Ecto neural progenitor cell (in vitro differentiated cells): ENCODE data around the gene MRM3.
"Not testable (repeated sequence)": the region's sequence is repeated elsewhere in the genome, so short reads cannot be mapped to it uniquely, and the experiment has no call there.

Source experiments
- DNase-seq: peaks from one replicate; pipeline ENCODE4 v3.0.0-alpha.2; 2018; ENCODE audit warnings: low spot score

MRM3 gene

GRCh38 chr17:753418-753817 is 28.7 kb upstream of the MRM3 start:
- DNase-seq: no peak

- not testable (repeated sequence) for DNase-seq
Measured at GRCh38 chr17:755319-755961, 26.7 kb upstream of the MRM3 start.

GRCh38 chr17:756010-756567 is 26.1 kb upstream of the MRM3 start:
- not testable (repeated sequence) for DNase-seq

DNA sequence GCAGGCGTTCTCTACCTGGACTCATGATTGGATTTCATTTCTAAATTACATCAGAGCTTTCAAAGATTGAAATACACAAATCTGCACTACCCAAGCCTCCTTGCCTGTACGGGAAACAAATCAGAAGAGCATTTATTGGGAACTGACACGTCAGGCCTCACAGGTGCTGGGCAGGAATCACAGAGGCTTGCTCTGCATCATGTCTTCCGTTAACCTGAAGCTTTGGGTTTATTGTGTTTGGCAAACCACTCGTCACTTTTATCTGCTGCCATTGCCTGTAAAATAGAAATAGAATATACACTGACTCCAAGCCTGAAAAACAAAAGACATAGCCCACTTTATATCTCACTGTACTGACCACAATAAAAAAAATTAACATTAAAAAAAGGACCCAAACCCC is 22.2 kb upstream of the MRM3 start:
- DNase-seq: no peak

GRCh38 chr17:760371-760770 is 21.8 kb upstream of the MRM3 start:
- DNase-seq: no peak

- DNase-seq: no peak
Measured at GRCh38 chr17:767076-767475, 15.1 kb upstream of the MRM3 start.

DNA sequence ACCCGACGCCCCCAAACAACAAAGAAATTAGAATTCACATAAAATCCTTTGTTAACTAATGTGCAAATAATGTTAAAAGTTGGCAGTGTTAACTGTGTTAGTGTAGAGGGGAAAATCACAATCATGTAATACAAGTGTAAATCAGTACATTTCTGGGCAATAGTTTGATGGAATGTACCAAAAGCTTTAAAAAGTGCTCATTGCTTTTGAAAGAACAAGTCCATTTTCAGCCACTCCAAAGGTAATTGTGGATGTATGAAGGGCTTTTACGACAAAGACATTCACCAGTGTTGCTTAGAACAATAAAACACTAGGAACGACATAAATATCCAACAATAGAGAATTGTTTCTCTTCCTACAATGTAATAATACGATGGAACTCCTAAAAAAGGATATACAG is 9.1 kb upstream of the MRM3 start:
- no peak for DNase-seq

DNA sequence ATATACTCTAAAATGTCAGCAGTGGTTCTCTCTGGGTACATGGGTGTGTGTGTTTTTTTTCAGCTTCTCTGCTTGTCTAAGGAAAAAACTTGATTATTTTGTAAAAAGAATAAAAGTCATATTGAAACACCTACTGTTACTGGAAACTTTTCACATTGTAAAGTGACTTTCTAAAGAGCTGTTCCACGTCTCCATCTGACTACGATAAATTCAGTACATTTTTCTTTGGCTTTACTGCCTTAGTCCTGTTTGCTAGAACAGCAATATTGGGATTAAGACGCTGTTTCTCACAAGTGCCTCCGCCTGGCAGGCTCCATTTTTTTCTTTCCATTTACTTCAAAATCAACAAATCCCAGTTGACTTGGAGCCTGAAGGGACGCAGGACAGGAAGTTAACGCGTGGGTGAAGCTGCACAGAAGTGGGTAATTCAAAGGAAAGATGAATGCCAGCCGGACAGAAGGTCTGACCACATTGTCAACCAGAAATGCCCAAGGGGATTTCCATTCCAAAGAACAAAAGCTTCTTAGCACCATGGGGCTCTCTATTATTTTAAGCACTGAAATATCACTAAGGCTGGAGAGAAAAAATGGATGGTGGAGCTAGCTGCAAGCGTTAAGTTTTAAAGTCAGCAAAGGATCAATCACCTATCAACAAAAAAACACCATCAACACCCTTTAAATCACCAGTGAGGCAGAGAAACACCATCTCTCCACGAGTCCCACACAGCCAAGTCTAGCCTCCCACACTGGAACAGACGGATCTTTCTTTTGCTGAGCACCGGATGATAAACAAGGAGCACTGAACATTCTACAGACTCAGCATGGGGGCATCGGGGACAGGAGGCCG is 8.5 kb upstream of the MRM3 start:
- DNase-seq: no peak

- DNase-seq: no peak
Measured at GRCh38 chr17:774313-774584, 7.9 kb upstream of the MRM3 start.

- DNase-seq: no peak
Measured at GRCh38 chr17:778096-778495, 4.1 kb upstream of the MRM3 start.

GRCh38 chr17:784143-784542 is 2.0 kb downstream of the MRM3 start:
- DNase-seq: no peak

DNA sequence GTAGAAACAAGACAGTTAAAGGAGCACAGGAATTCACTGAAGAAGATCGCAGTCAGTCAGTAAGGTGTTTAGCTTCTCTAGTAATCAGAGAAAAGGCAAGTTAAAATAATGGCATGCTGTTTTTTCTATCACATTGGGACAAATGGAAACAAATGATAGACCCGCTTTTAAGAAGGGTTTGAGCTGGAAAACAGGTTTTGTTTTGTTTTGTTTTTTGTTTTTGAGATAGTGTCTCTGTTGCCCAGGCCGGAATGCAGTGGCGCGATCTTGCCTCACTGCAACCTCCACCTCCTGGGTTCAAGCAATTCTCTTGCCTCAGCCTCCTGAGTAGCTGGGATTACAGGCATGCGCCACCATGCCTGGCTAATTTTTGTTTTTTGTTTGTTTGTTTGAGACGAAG is 3.7 kb downstream of the MRM3 start:
- DNase-seq: not testable (repeated sequence)

- DNase-seq: no peak
Measured at GRCh38 chr17:787641-788221, 5.6 kb downstream of the MRM3 start.

GRCh38 chr17:788551-788950 is 6.4 kb downstream of the MRM3 start:
- DNase-seq: no peak

DNA sequence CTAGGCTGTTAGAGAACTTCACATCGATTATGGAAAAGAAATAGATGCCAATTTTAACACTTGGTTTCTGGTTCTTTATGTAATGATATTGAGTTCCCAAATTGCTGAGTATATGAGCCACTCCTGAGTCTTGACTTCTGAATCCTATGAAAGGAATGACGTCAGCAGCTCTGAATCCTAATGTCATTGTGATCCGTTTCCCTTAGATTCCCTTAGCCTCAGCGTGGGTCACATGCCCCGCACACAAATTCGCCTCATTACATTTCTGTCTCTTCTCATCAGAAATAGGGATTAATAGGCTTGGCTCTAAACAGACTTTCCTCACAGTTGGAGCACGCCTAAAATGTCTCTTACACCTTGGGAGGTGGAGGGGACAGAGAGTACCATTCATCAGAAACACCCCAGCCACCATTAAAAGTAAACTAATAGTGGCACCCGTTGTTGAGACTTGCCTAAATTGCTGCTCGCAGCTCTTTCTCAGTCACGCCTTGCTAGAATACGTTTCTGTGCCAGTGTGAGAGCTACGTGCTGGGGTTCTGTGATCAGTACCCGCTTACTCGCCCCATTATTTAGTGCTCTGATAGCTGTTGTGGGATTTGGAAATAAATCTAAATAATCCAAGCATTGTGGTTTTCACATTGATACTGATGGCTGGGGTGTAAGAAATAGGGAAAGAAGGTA is 7.1 kb downstream of the MRM3 start:
- DNase-seq: no peak

DNA sequence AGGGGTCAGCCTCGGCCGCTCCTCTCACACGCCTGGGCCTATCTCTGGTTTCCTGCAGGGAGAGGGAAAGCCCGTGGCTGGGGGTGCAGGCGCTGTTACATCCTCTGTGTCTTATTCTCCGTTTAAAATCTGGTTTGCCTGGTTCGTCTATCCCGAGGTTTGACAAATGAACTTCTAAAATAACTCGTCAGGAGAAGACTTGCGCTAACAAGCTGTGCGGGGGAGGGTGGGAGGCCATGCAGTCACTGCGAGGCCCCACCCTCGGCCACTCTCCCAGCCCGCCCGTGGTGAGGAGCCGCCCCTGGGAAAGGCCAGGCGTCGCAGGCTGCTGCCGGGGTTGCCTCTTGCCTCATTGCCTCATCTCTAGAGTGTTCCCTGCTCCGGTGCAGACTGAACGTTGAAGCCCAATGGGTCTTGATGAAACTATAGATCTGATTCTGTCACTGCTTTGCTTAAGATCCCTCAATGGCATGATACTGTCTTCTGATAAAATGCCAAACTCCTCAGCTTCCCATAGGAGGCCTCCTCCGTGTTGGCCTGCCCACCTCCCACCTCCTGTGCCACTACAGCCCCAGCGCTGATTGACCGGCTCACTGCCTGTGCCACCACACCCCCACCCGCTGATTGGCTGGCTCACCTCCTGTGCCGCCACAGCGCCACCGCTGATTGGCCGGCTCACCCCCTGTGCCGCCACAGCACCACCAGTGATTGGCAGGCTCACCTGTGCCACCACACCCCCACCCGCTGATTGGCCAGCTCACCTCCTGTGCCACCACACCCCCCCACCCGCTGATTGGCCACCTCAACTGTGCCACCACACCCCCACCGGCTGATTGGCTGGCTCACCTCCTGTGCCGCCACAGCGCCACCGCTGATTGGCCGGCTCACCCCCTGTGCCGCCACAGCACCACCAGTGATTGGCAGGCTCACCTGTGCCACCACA is 8.0 kb downstream of the MRM3 start:
- peak; percentile 90 for DNase-seq

- DNase-seq: peak; percentile 72
Measured at GRCh38 chr17:790874-791247, 8.7 kb downstream of the MRM3 start.

DNA sequence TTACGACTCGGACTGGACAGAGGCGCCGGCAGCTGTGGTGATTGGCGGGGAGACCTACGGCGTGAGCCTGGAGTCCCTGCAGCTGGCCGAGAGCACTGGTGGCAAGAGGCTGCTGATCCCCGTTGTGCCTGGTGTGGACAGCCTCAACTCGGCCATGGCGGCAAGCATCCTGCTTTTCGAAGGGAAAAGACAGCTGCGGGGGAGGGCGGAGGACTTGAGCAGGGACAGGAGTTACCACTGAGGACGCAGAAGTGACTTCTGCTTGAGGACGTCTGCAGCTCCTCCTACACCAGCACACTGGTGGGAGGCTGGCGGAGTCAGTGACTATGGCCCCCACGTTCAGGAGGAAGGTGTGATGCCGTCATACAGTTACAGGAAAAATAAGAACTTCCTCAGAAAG is 9.7 kb downstream of the MRM3 start:
- peak; percentile 44 for DNase-seq

- DNase-seq: peak; percentile 39
Measured at GRCh38 chr17:792277-792676, 10.1 kb downstream of the MRM3 start.

DNA sequence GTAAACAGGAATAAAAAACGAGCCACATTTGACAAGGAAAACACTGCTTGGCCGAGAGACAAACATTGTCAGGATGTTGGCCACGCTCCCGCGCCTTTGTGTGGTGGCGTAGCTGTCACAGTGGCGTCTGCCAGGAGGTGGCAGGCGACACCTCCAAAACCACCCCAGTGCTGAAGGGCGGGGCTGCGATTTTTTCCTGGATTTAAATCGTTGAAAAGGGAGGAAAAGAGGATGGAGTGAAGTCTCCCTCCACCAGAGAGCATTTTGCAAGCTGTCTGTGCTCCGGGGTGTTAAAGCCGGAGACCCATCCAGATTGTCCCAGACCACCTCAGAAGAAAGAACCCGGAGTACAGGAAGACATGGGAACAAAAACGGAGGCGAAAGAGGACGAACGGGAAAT is 12.7 kb downstream of the MRM3 start:
- peak; percentile 91 for DNase-seq

DNA sequence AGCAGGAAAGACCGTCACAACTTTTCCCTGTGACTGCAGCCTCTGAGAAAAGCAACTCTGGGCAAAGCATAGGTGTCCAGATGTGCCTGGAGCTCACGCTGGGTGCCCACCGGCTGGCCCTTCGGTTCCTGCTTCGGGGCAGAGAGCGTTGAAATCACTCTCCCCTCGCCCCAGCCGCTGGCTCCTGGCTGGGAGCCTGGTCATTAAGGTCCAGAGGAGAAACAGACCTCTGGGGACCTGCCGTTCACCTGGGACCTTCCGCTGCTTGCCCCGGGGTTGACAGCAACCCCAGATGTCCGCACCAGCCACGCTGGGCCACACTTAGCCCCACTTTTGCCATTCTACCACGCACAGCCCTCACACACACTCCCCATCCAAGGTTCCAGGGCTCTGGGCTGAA is 13.1 kb downstream of the MRM3 start:
- peak; percentile 50 for DNase-seq

GRCh38 chr17:795721-796120 is 13.6 kb downstream of the MRM3 start:
- no peak for DNase-seq
